NCI-H1092 treated with DMSO at 0.1 percent for 48 hours (cell line): ENCODE data around the gene CHD6.

Experiments used
- DNase-seq: peaks from one replicate; lab custom pipeline; 2025; lab: John Stamatoyannopoulos, UW

CHD6 gene

GRCh38 chr20:41365777-41366545 is 252.2 kb downstream of the CHD6 start:
- DNase-seq, result peak; percentile 34

GRCh38 chr20:41364967-41365765 is 253.0 kb downstream of the CHD6 start:
- no peak for DNase-seq

GRCh38 chr20:41364236-41364855 is 253.8 kb downstream of the CHD6 start:
- DNase-seq, result no peak

GRCh38 chr20:41363601-41364000 is 254.6 kb downstream of the CHD6 start:
- DNase-seq, result no peak

GRCh38 chr20:41362748-41363140 is 255.4 kb downstream of the CHD6 start:
- no peak for DNase-seq

- no peak for DNase-seq
These were observed 256.1 kb downstream of the CHD6 start for GRCh38 chr20:41361757-41362747.

- no peak for DNase-seq
These were observed 257.1 kb downstream of the CHD6 start for GRCh38 chr20:41360831-41361756.

- no peak for DNase-seq
These were observed 258.6 kb downstream of the CHD6 start for GRCh38 chr20:41359541-41360011.

GRCh38 chr20:41358717-41359116 is 259.5 kb downstream of the CHD6 start:
- DNase-seq, result no peak

- DNase-seq, result no peak
These were observed 259.9 kb downstream of the CHD6 start for GRCh38 chr20:41358230-41358629.

- no peak for DNase-seq
These were observed 260.6 kb downstream of the CHD6 start for GRCh38 chr20:41357424-41358163.

- no peak for DNase-seq
These were observed 261.2 kb downstream of the CHD6 start for GRCh38 chr20:41356951-41357350.

- no peak for DNase-seq
These were observed 262.5 kb downstream of the CHD6 start for GRCh38 chr20:41355598-41356203.

- no peak for DNase-seq
These were observed 263.0 kb downstream of the CHD6 start for GRCh38 chr20:41355192-41355591.

GRCh38 chr20:41353530-41353929 is 264.6 kb downstream of the CHD6 start:
- DNase-seq, result no peak

GRCh38 chr20:41352666-41353065 is 265.5 kb downstream of the CHD6 start:
- no peak for DNase-seq

- no peak for DNase-seq
These were observed 266.1 kb downstream of the CHD6 start for GRCh38 chr20:41352106-41352505.
